ENCODE measurements around the gene GATD1. TPM values are rescaled to one million over a fixed set of nuclear protein-coding genes. Genes with fewer than 3 reads are reported as not detected.

The GATD1 gene
- polyA plus RNA-seq, 1 donor from 2014 or later, result 146 TPM

GRCh38 chr11:783581-784015 is 6.3 kb upstream of the GATD1 start:
- Histone ChIP-seq H3K79me2 (replicated peaks; ENCODE audit: insufficient read depth, low read length) (peaks cover 1% of the 10 kb centered on the region), H3K27ac (ENCODE audit: low read length) (peak overlapping the region; percentile 35), H3K9me2 (ENCODE audit: insufficient read depth, low read length) (no peaks in the 10 kb centered on the region), H3K36me3 (ENCODE audit: insufficient read depth, low read length) (no peaks in the 10 kb centered on the region), H2AFZ (ENCODE audit: low read depth, low read length) (no peak overlapping the region), H3K9ac (ENCODE audit: low read length) (peak overlapping the region; percentile 36), H3K27me3 (ENCODE audit: insufficient read depth, low read depth, low read length) (no peaks in the 10 kb centered on the region), H3K9me3 (ENCODE audit: low read length) (no peaks in the 10 kb centered on the region), H3F3A (ENCODE audit: insufficient read depth, low read length, poor library complexity, severe bottlenecking) (no peaks in the 10 kb centered on the region), H3K4me3 (ENCODE audit: low read length) (no peak overlapping the region), H3K4me2 (ENCODE audit: low read length) (no peak overlapping the region), H4K20me1 (ENCODE audit: insufficient read depth) (no peaks in the 10 kb centered on the region)
- no peak for TF ChIP-seq TAF1 (IDR thresholded peaks at IDR 0.05; ENCODE audit: low read depth)
- peak; percentile 69 for TF ChIP-seq SMC3 (conservative IDR thresholded peaks at IDR 0.05; ENCODE audit: poor library complexity)
- peak; percentile 79 for TF ChIP-seq CTCF (IDR thresholded peaks at IDR 0.05; ENCODE audit: poor library complexity, severe bottlenecking)
- no peak for TF ChIP-seq EZH2 (IDR thresholded peaks at IDR 0.05; ENCODE audit: borderline replicate concordance, insufficient read depth, low read length, poor library complexity, severe bottlenecking)
- peak; percentile 65 for TF ChIP-seq RAD21 (conservative IDR thresholded peaks at IDR 0.05)

DNA sequence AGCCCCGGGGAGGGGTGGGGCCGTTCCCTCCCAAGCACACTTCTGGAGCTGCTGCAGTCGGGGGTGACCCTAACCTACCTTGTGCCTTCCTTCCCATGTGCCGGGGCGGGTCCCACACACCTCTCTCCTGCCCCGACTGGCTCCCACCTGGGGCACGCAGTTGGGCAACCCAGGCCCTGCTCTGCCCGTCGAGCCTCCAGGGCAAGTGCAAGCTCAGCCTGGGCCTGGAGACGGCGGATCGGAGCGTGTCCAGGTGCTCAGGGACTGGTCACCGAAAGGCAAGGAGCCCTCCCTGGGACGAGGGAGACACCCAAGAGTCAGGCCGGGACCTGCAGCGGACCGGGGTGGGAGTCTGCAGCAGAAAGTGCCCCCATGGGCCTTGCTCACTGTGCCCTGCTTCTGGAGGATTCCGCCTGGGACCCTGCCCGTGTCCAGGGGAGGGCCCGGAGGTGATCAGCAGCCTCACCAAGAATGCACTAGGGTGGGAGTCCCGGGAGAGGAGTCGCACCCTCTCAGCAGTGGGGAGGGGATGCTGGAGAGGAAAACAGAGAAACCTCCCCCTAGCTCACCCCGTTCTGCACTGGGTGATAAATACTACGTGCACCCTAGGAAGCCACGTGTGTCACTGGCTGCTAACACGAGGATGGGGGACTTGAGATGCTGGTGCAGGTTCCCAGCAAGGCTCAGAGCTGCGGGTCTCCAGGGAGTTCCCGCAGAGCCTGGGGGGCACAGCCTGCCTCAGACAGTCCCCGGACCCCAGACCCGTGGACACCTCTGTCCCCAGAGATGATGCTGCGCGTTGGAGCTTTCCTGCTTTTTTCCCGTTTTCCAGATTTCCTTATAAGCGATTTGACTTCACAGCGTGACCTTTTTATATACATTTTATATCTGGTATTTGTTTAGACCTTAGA is 5.2 kb upstream of the GATD1 start:
- Histone ChIP-seq H2AFZ (ENCODE audit: low read depth, low read length) (no peak overlapping the region), H3K27ac (ENCODE audit: low read length) (no peak overlapping the region), H3K36me3 (ENCODE audit: insufficient read depth, low read length) (no peaks in the 10 kb centered on the region), H3K9ac (ENCODE audit: low read length) (peak overlapping the region; percentile 23), H3K27me3 (ENCODE audit: insufficient read depth, low read depth, low read length) (no peaks in the 10 kb centered on the region), H3F3A (ENCODE audit: insufficient read depth, low read length, poor library complexity, severe bottlenecking) (no peaks in the 10 kb centered on the region), H3K4me3 (ENCODE audit: low read length) (no peak overlapping the region), H4K20me1 (ENCODE audit: insufficient read depth) (no peaks in the 10 kb centered on the region), H3K79me2 (replicated peaks; ENCODE audit: insufficient read depth, low read length) (peaks cover 7% of the 10 kb centered on the region), H3K9me2 (ENCODE audit: insufficient read depth, low read length) (no peaks in the 10 kb centered on the region), H3K9me3 (ENCODE audit: low read length) (no peaks in the 10 kb centered on the region), H3K4me2 (ENCODE audit: low read length) (no peak overlapping the region)
- TF ChIP-seq SMC3 (conservative IDR thresholded peaks at IDR 0.05; ENCODE audit: poor library complexity), result no peak

DNA sequence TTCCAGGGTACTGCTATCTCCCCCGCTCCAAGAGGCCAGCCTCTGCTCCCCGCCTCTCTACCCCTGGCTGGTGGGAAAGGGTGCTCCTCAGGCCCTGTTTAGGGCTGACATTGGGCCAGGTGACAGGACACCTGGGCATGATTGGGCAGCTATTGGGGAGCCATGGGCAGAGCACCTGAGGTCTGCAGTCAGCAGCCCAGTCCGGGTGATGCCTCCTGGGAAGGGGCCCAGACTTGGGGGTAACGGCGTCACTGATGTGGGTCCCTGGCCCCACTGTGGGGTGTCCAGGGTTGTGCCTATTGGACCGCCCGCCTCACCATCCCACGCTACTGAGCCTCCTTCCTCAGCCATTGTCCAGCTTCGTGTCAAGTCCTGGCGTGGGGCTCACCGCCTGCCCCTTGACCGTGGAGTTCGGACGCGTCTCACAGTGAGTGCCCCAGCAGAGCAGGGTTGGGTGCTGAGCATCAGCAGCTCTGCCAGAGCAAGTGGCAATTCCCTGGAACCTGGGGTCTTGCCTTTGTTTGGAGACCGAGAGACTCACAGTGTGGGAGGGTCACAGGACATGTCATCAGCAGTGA is 2.8 kb upstream of the GATD1 start:
- Histone ChIP-seq H3K4me3 (ENCODE audit: low read length) (no peak overlapping the region), H3K9me2 (ENCODE audit: insufficient read depth, low read length) (no peaks in the 10 kb centered on the region), H3K9me3 (ENCODE audit: low read length) (no peaks in the 10 kb centered on the region), H3K27me3 (ENCODE audit: insufficient read depth, low read depth, low read length) (no peaks in the 10 kb centered on the region), H3K79me2 (replicated peaks; ENCODE audit: insufficient read depth, low read length) (peaks cover 24% of the 10 kb centered on the region), H2AFZ (ENCODE audit: low read depth, low read length) (no peak overlapping the region), H3K4me2 (ENCODE audit: low read length) (no peak overlapping the region), H4K20me1 (ENCODE audit: insufficient read depth) (peaks cover 3% of the 10 kb centered on the region), H3K9ac (ENCODE audit: low read length) (no peak overlapping the region), H3F3A (ENCODE audit: insufficient read depth, low read length, poor library complexity, severe bottlenecking) (no peaks in the 10 kb centered on the region), H3K27ac (ENCODE audit: low read length) (no peak overlapping the region), H3K36me3 (ENCODE audit: insufficient read depth, low read length) (no peaks in the 10 kb centered on the region)
- TF ChIP-seq MXI1 (conservative IDR thresholded peaks at IDR 0.05; ENCODE audit: poor library complexity, severe bottlenecking), result no peak
- no peak for TF ChIP-seq REST (IDR thresholded peaks at IDR 0.05; ENCODE audit: borderline replicate concordance)
- no peak for TF ChIP-seq POLR2AphosphoS5 (IDR thresholded peaks at IDR 0.05)
- TF ChIP-seq SMC3 (conservative IDR thresholded peaks at IDR 0.05; ENCODE audit: poor library complexity), result no peak
- TF ChIP-seq TAF1 (IDR thresholded peaks at IDR 0.05; ENCODE audit: low read depth), result no peak
- TF ChIP-seq CTCF (IDR thresholded peaks at IDR 0.05; ENCODE audit: poor library complexity, severe bottlenecking), result no peak
- TF ChIP-seq EP300 (conservative IDR thresholded peaks at IDR 0.05; ENCODE audit: poor library complexity, severe bottlenecking), result no peak
- no peak for TF ChIP-seq RAD21 (conservative IDR thresholded peaks at IDR 0.05)
- no peak for TF ChIP-seq EZH2 (IDR thresholded peaks at IDR 0.05; ENCODE audit: borderline replicate concordance, insufficient read depth, low read length, poor library complexity, severe bottlenecking)

Data from neural cell (in vitro differentiated cells).